ENCODE data around the gene CLINT1.

Gene CLINT1

GRCh38 chr5:157819502-157820115 lies 39.3 kb downstream of the CLINT1 start:
- H3K9me3 Mint-ChIP-seq, result no peaks in the 10 kb centered on the region
- H3K4me1 Mint-ChIP-seq, result peaks cover 26% of the 10 kb centered on the region
- no peak for TF ChIP-seq CTCF (IDR thresholded peaks at IDR 0.05)
- DNase-seq, result no peak
- H3K36me3 Mint-ChIP-seq (ENCODE audit: low read depth), result peaks cover 16% of the 10 kb centered on the region
- H3K27ac Mint-ChIP-seq, result peak overlapping the region; percentile 57
- H3K27me3 Mint-ChIP-seq (ENCODE audit: low read depth, poor library complexity), result peaks cover 3% of the 10 kb centered on the region
- H3K4me3 Mint-ChIP-seq, result no peak overlapping the region

- no peak for DNase-seq
- no peak for TF ChIP-seq CTCF (IDR thresholded peaks at IDR 0.05)
- Mint-ChIP-seq H3K4me1 (peaks cover 26% of the 10 kb centered on the region), H3K27me3 (ENCODE audit: low read depth, poor library complexity) (peaks cover 3% of the 10 kb centered on the region), H3K36me3 (ENCODE audit: low read depth) (peaks cover 23% of the 10 kb centered on the region), H3K4me3 (no peak overlapping the region), H3K9me3 (no peaks in the 10 kb centered on the region), H3K27ac (no peak overlapping the region)
Measured at GRCh38 chr5:157818368-157818767, 40.6 kb downstream of the CLINT1 start.

DNA sequence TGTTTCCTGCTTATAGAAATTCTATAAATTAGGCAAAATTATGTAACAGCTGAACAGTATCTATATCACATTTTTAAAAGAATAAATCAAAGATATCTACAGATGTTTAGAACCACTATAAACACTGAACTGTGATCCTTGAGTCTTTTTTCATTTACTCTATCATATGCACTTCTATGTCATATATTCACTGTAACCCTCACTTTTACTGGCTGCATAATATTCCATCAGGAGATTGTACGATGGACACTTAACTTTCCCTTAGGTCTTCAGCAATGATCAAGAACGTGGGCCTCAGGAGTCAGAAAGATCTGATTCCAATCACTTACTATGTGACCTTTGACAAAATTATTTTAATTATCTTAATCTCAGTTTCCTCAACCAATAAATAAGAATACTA lies 41.0 kb downstream of the CLINT1 start:
- peaks cover 3% of the 10 kb centered on the region for H3K27me3 Mint-ChIP-seq (ENCODE audit: low read depth, poor library complexity)
- no peak for TF ChIP-seq CTCF (IDR thresholded peaks at IDR 0.05)
- no peak overlapping the region for H3K4me3 Mint-ChIP-seq
- no peak overlapping the region for H3K27ac Mint-ChIP-seq
- no peaks in the 10 kb centered on the region for H3K9me3 Mint-ChIP-seq
- peaks cover 26% of the 10 kb centered on the region for H3K4me1 Mint-ChIP-seq
- DNase-seq, result no peak
- peaks cover 26% of the 10 kb centered on the region for H3K36me3 Mint-ChIP-seq (ENCODE audit: low read depth)

GRCh38 chr5:157817387-157817702 lies 41.6 kb downstream of the CLINT1 start:
- DNase-seq, result no peak
- H3K4me3 Mint-ChIP-seq, result no peak overlapping the region
- TF ChIP-seq CTCF (IDR thresholded peaks at IDR 0.05), result no peak
- H3K9me3 Mint-ChIP-seq, result no peaks in the 10 kb centered on the region
- peaks cover 29% of the 10 kb centered on the region for H3K36me3 Mint-ChIP-seq (ENCODE audit: low read depth)
- H3K27ac Mint-ChIP-seq, result no peak overlapping the region
- peaks cover 3% of the 10 kb centered on the region for H3K27me3 Mint-ChIP-seq (ENCODE audit: low read depth, poor library complexity)
- H3K4me1 Mint-ChIP-seq, result peaks cover 23% of the 10 kb centered on the region

- H3K27ac Mint-ChIP-seq, result no peak overlapping the region
- H3K4me1 Mint-ChIP-seq, result peaks cover 20% of the 10 kb centered on the region
- TF ChIP-seq CTCF (IDR thresholded peaks at IDR 0.05), result peak; percentile 56
- H3K4me3 Mint-ChIP-seq, result no peak overlapping the region
- no peaks in the 10 kb centered on the region for H3K27me3 Mint-ChIP-seq (ENCODE audit: low read depth, poor library complexity)
- no peaks in the 10 kb centered on the region for H3K9me3 Mint-ChIP-seq
- H3K36me3 Mint-ChIP-seq (ENCODE audit: low read depth), result peaks cover 32% of the 10 kb centered on the region
- DNase-seq, result no peak
Measured at GRCh38 chr5:157816682-157817386, 42.1 kb downstream of the CLINT1 start.

GRCh38 chr5:157812086-157812485 lies 46.9 kb downstream of the CLINT1 start:
- no peaks in the 10 kb centered on the region for H3K27me3 Mint-ChIP-seq (ENCODE audit: low read depth, poor library complexity)
- no peaks in the 10 kb centered on the region for H3K4me1 Mint-ChIP-seq
- peaks cover 46% of the 10 kb centered on the region for H3K36me3 Mint-ChIP-seq (ENCODE audit: low read depth)
- H3K27ac Mint-ChIP-seq, result no peak overlapping the region
- no peak for TF ChIP-seq CTCF (IDR thresholded peaks at IDR 0.05)
- no peaks in the 10 kb centered on the region for H3K9me3 Mint-ChIP-seq
- no peak overlapping the region for H3K4me3 Mint-ChIP-seq
- no peak for DNase-seq
